Esophagus squamous epithelium (tissue), 5 donors: ENCODE data around the gene CDKN2AIP. TPM values are rescaled to one million over a fixed set of nuclear protein-coding genes. Genes with fewer than 3 reads are reported as not detected.
A peak's percentile ranks its signal among the peaks of the same experiment; 100 is the strongest.

Source experiments
- DNase-seq: peaks from one replicate; lab custom pipeline; 2025; lab: John Stamatoyannopoulos, UW
- H3K27ac ChIP-seq, 4 donors: fragments of 200-600 bp; sonication (generic); one replicate each; pipeline ENCODE4 v1.5.1; 2016 to 2019; ENCODE audit warnings: mild to moderate bottlenecking in 1 of 4
- H3K27me3 ChIP-seq, 4 donors: fragments of 200-600 bp; sonication (generic); 1 replicate in 3 of 4; 2 replicates in 1 of 4; pipeline versions ENCODE4 v1.5.1 to v1.6.0; 2017 to 2021; ENCODE audit warnings: antibody characterized with exemption in 1 of 4
- H3K36me3 ChIP-seq, 3 donors: fragments of 200-600 bp; sonication (generic); one replicate each; pipeline ENCODE4 v1.5.1; 2016 to 2019
- H3K4me1 ChIP-seq, 3 donors: fragments of 200-600 bp; sonication (generic); one replicate each; pipeline ENCODE4 v1.5.1; 2017 to 2019
- H3K4me3 ChIP-seq, 4 donors: fragments of 200-600 bp; sonication (generic); 1 replicate in 3 of 4; 2 replicates in 1 of 4; pipeline ENCODE4 v1.5.1; 2016 to 2019; ENCODE audit warnings: mild to moderate bottlenecking in 2 of 4, moderate library complexity in 1 of 4
- H3K9me3 ChIP-seq, 3 donors: fragments of 200-600 bp; sonication (generic); one replicate each; pipeline ENCODE4 v1.5.1; 2016 to 2019
- POLR2A ChIP-seq, 4 donors: fragments of 450-650 bp; IDR thresholded peaks; one replicate each; pipeline ENCODE4 v1.6.1; 2017; ENCODE audit warnings: antibody characterized with exemption in 4 of 4, mild to moderate bottlenecking in 4 of 4, moderate library complexity in 3 of 4
- WGBS, 2 donors: methylation state at CpG; one replicate each; pipeline ENCODE4 v1.1.5; 2018; 5-methylcytosine and 5-hydroxymethylcytosine counted together
- intact Hi-C: fragments of 100-400 bp; cut with DNase I; formaldehyde crosslinking; loops from one replicate; pipeline ENCODE4 v1.15.0; 2022
- total RNA-seq, 4 donors: library from RNA; depleted of rRNA; stranded (reverse); fragments of >200 nt; gene quantifications; one replicate each; pipeline ENCODE4 v1.1.0, GENCODE V29; 2016
- TF ChIP-seq, protein P1 (sequence below), 6 experiments: fragments of 450-650 bp in 4 of 6; fragments of 200-600 bp in 2 of 6; sonication (generic) in 2 of 6; IDR thresholded peaks; one replicate each; pipeline ENCODE4 v1.5.1; 2016 to 2019; ENCODE audit warnings: antibody characterized with exemption in 6 of 6, mild to moderate bottlenecking in 4 of 6, moderate library complexity in 4 of 6
- donor health status: DM: yes; HTN: yes; CAD: no.

The CDKN2AIP gene
- total RNA-seq, 4 donors from 2014 or later = 20.3 to 33.5 (median 27.2) TPM

- peak; percentile 3 for DNase-seq
- peak overlapping the region; percentile 53 to 68 (median 64) for H3K27ac ChIP-seq
- intact Hi-C loops = loop anchor here (10.0 kb wide), 1 partner anchor 134 kb away; no protein-coding TSS in a partner anchor
- no peaks in the 10 kb centered on the region for H3K27me3 ChIP-seq
- H3K4me3 ChIP-seq = peak overlapping the region; percentile 41 to 70 (median 51)
- WGBS, 2 donors = 1 to 2% methylated on average over 21 to 30 of the region's 61 CpGs
- peaks cover 0 to 21% (median 8%) of the 10 kb centered on the region in 3 donors for H3K4me1 ChIP-seq
- H3K9me3 ChIP-seq = no peaks in the 10 kb centered on the region
- TF ChIP-seq, protein P1, sequence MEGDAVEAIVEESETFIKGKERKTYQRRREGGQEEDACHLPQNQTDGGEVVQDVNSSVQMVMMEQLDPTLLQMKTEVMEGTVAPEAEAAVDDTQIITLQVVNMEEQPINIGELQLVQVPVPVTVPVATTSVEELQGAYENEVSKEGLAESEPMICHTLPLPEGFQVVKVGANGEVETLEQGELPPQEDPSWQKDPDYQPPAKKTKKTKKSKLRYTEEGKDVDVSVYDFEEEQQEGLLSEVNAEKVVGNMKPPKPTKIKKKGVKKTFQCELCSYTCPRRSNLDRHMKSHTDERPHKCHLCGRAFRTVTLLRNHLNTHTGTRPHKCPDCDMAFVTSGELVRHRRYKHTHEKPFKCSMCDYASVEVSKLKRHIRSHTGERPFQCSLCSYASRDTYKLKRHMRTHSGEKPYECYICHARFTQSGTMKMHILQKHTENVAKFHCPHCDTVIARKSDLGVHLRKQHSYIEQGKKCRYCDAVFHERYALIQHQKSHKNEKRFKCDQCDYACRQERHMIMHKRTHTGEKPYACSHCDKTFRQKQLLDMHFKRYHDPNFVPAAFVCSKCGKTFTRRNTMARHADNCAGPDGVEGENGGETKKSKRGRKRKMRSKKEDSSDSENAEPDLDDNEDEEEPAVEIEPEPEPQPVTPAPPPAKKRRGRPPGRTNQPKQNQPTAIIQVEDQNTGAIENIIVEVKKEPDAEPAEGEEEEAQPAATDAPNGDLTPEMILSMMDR (IDR thresholded peaks at IDR 0.05) = peak; percentile 24 to 74 (median 55)
- no peak for TF ChIP-seq POLR2A (IDR thresholded peaks at IDR 0.05)
- no peaks in the 10 kb centered on the region for H3K36me3 ChIP-seq
These were observed 45.9 kb upstream of the CDKN2AIP start for GRCh38 chr4:183398298-183399125.

DNA sequence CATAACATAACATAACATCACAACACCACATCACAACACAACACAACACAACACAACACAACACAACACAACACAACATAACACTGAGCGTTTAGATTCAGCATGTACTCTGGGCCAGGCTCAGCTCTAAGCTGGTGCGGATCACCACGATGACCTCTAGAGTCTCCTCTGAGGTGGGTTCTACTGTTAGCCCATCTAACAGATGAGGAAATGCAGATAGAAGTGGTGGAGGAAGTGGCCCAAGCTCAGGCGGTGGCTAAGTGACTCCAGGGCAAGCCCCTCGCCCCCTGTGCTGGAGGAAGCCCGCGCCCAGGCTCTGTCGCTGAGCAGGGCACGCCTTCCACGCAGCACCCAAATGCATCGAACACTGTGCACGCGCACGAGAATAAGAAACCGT lies 45.3 kb upstream of the CDKN2AIP start:
- H3K4me1 ChIP-seq = peaks cover 0 to 21% (median 8%) of the 10 kb centered on the region in 3 donors
- H3K9me3 ChIP-seq = no peaks in the 10 kb centered on the region
- no peaks in the 10 kb centered on the region for H3K36me3 ChIP-seq
- H3K4me3 ChIP-seq = peak overlapping the region; percentile 41 to 70 (median 51)
- peak overlapping the region in 3 of 4 donors; percentile 61 to 68 (median 68) for H3K27ac ChIP-seq
- H3K27me3 ChIP-seq = no peaks in the 10 kb centered on the region
- no peak for DNase-seq
- intact Hi-C loops = loop anchor here (10.0 kb wide), 1 partner anchor 134 kb away; no protein-coding TSS in a partner anchor
- 71 to 76% methylated on average over 5 to 12 of the region's 15 CpGs for WGBS, 2 donors
- TF ChIP-seq, protein P1 (IDR thresholded peaks at IDR 0.05) = no peak
- no peak for TF ChIP-seq POLR2A (IDR thresholded peaks at IDR 0.05)

DNA sequence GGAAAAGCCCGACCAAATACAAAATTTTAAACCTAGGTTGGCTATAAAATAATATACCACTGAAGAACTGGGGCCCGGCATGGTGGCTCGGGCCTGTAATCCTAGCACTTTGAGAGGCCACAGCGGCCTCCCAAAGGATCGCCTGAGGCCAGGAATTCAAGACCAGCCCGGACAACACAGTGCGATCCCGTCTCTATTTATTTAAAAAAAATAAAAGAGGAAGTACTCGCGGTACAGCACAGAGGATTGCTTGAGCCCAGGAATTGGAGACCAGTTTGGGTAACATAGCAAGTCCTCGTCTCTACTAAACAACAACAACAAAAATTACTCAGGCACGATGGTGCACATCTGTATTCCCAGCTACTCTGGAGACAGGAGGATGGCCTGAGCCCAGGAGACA lies 44.8 kb upstream of the CDKN2AIP start:
- intact Hi-C loops = loop anchor here (10.0 kb wide), 1 partner anchor 135 kb away; no protein-coding TSS in a partner anchor
- 62 to 68% methylated on average over 11 to 12 of the region's 12 CpGs for WGBS, 2 donors
- Histone ChIP-seq H3K4me1 (peaks cover 0 to 21% (median 8%) of the 10 kb centered on the region in 3 donors), H3K27ac (no peak overlapping the region), H3K36me3 (no peaks in the 10 kb centered on the region), H3K4me3 (no peak overlapping the region), H3K27me3 (no peaks in the 10 kb centered on the region), H3K9me3 (no peaks in the 10 kb centered on the region)
- no peak for DNase-seq
- TF ChIP-seq, protein P1 (IDR thresholded peaks at IDR 0.05) = no peak
- TF ChIP-seq POLR2A (IDR thresholded peaks at IDR 0.05) = no peak

DNA sequence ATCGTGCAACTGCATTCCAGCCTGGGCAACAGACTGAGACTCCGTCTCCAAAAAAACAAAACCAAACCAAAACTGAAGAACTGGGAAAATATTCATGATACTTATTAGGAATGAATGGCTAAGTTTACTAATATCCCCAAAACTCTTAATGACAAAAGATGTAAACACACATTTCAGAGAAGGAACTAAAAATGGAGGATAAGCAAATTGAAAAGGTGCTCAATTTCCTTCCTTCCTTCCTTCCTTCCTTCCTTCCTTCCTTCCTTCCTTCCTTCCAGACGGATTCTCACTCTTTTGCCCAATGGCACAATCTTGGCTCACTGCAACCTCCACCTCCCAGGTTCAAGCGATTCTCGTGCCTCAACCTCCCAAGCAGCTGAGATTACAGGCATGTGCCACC lies 44.4 kb upstream of the CDKN2AIP start:
- 70 to 84% methylated on average over 5 of the region's 5 CpGs for WGBS, 2 donors
- intact Hi-C loops = no loop called here
- no peaks in the 10 kb centered on the region for H3K36me3 ChIP-seq

More for the DNA sequence above, 44.4 kb upstream of the CDKN2AIP start:
- Histone ChIP-seq H3K4me1 (peaks cover 0 to 21% (median 8%) of the 10 kb centered on the region in 3 donors), H3K9me3 (no peaks in the 10 kb centered on the region), H3K27ac (no peak overlapping the region), H3K27me3 (no peaks in the 10 kb centered on the region), H3K4me3 (no peak overlapping the region)
- no peak for TF ChIP-seq POLR2A (IDR thresholded peaks at IDR 0.05)
- TF ChIP-seq, protein P1 (IDR thresholded peaks at IDR 0.05) = no peak
- no peak for DNase-seq
